Measurements from ENCODE around the gene MIER2.

MIER2 gene

DNA sequence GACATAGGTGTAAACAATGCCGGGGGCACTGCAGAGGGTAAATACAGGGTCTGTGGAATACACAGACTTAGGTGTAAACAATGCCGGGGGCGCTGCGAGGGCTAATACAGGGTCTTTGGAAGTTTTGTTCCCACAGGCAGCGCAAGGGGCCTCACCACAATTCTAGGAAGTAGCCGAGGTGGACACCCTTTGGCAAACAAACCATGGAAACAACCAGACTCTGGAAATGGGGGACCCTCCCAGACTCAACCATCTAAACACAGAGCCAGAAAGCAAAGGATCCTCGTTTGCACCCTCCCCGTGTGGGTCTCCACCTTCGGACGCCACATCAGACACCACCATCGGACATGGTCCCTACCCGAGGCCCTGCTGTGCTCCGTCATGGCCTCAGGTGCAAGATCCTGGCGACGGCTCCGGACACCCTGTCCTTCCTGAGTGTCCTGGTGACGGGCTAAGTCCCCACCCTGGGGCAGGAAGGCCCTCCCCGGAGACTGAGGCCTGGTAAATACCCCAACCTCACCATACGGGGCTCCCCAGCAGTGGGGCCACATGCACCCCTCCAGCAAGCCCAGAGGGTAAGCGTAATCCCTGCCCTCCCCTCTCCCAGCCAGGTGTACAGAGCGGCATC is 36.7 kb downstream of the MIER2 start:
- DNase-seq (ENCODE audit: low read depth) = no peak

DNA sequence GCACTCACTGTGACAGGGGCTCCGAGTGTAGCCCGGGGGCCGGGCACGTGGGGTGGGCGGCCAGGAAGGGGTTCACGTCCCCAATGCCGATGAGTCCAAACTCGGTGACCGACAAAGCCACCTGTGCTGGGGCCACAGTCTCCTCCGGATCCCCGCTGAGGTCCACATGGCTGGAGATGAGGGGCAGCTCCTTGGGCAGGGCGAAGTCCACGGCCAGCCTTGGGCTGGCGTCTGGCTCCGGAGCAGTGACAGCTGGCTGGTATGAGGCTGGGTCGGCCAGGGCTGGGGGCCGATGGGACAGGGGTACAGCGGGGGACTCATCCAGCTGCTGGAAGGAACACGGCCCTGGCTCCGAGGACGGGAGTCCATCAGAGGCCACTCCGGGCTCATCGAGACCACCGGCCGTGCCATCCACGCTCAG is 37.5 kb downstream of the MIER2 start:
- DNase-seq (ENCODE audit: low read depth) = no peak

DNA sequence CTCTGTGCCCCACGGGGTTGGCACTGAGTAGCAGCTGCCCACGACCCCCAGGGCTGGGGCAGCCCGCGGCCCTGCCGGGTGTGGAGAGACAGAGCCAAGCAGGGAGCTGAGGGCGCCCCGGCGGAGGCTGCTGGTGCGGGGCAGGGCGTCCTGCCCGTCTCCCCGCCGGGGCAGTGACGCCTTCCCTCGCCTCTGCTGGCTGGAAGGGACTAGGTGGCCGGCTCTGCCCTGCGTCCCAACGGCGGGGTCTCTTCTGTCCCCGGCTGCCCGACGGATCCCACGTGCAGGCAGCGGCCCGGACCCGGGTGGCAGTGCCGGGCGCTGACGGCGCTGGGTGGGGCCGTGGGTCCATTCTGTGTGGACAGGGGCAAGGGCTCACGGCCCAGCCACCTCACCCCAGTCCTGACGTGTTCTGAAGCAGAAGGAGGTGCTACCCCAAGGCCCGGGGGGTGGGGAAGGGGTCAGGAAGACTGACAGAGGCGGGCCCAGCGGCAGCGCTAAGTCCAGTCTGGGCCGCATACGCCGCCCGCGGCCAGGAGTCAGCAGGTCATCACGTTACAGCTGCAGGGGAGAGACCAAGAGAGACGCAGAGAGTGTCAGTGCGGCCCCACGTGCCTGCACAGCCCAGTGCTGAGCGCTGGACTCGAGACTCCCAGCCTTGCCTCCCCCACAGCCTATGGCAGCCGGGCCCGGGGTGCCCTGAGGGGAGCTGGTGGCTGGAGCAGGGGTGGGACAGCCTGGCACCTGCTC is 38.3 kb downstream of the MIER2 start:
- DNase-seq (ENCODE audit: low read depth) = no peak

DNA sequence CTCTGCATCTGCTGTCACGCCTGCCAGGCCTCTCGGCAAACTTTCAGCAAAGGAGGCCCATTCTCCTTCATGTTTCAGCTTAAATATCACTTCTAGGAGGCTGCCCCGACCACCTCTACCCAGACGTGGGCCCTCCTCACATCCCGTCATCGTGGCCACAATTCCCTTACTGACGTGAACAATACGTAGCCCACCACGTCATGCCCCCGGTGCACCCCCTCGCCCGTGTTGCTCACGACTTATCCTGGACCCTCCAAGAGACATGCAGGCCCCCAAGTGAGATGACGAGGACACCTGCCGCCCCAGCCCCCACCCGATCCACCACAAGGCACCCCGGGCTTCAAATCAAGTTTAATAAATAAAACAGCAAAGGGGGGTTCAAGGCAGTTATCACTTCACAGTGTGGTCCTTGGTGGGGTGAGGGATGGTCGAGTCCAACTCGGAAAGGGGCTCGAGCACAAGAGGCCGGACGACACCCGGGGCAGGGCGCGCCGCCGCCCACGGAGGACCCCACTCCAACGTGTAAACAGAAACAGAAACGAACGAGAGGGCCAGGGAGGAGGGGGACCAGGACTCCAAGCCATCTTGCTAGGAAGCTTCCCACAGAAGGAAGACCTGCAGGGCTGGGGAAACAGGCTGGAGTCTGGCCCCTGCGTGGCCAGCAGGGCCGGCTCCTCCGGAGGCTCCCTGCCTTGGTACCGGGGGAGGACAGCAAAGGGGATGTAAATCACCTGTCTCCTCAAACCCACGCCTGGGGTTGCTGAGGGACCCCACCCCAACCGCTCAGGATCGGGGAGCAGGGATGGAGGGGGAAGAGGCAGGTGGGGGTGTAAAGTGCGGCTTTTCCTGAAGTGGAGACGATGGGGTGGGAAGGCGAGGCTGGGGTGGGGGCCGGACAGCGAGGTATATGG is 39.1 kb downstream of the MIER2 start:
- no peak for DNase-seq (ENCODE audit: low read depth)

DNA sequence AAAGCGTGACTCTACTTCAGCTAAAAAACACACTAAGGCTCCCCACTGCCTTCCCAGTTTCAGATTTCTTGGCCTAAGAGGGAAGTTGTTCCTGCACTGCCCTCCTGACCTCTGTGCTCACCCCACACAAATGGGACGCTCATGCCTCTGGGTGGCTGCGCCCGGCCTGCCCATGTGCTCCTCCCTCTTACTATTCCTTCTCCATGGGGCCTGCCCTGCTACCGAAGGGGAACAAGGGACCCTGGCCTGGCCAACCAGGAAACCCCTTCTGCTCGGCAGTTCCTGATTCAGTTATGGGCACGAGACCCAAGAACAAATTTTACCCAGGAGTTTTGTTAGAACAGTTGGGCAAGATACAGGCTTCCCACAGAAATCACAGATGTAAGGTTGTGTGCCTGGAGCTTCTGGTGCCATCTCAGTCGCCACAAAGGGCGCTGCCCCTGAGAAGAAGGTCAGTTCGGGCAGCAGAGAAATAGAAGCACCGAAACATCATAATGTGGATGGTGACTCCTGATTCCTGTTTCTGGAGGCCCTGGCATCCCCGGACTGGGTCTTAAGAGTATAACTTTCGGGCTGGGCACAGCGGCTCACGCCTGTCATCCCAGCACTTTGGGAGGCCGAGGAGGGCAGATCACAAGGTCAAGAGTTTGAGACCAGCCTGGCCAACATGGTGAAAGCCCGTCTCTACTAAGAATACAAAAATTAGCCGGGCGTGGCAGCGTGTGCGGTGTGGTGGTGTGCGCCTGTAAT is 47.9 kb downstream of the MIER2 start:
- no peak for DNase-seq (ENCODE audit: low read depth)

DNA sequence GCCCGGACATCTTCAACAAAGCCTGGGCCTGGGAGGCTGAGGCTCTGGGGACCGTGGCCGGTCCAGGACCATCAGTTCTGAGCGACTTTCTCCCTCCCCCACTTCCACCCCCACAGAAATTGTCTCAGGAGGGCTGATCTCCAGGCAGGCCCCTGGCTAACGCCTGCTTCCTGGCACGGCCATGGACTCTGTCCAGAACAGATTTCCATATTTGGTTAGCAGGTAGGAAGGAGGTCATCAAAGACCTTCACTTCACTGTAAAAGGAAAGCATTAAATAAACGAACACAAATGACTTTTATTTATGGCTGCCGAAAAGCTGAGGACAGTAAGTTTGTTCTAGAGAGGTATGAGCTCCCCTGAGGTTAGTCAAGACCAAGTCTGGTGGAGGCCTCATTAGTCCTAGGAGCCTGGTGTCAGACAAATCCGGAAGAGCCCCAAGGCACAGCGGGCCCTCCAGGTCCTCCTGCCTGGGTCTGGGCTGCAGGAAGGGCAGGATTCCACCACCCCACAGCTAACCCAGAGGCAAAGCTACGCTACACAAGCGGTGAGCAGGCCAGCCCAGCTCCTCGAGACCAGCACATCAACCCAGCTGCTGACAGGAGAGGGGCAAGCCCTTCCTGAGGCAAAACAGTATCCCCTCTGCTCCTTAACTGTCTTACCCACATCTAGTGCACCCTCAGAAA is 48.8 kb downstream of the MIER2 start:
- no peak for DNase-seq (ENCODE audit: low read depth)

DNA sequence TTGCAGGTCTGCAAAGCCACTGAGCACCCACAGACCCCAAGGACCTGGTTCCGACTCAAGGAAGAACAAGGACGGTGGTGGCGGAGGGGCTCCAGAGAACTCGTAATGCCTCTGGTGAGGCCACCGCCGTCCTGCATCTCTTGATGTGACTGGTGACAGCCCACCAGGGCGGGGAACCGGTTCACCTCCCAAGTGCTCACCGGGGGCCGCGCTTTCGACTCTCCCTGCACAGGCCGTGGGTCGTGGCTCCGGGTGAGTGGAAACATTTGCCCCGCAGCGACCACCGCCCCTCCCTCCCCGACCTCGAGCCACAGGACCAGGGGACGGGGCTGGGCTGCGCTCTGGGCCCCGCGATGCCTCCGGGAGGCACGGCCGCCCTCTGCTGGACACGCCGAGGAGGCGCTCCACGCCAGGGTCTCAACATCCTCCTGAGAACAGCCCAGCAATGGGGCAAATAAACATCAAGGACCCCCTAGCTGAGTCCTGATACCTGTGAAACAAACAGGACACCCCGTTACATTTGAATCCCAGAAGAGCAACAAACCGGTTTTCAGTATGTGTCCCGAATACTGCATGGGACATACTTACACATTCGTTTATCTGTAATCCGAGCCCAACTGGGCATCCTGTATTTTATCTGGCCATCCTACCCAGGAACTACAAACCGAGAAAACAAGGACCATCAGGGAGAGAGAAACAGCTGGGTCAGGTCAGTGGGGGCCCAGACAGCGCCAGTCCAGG is 49.5 kb downstream of the MIER2 start:
- no peak for DNase-seq (ENCODE audit: low read depth)

DNA sequence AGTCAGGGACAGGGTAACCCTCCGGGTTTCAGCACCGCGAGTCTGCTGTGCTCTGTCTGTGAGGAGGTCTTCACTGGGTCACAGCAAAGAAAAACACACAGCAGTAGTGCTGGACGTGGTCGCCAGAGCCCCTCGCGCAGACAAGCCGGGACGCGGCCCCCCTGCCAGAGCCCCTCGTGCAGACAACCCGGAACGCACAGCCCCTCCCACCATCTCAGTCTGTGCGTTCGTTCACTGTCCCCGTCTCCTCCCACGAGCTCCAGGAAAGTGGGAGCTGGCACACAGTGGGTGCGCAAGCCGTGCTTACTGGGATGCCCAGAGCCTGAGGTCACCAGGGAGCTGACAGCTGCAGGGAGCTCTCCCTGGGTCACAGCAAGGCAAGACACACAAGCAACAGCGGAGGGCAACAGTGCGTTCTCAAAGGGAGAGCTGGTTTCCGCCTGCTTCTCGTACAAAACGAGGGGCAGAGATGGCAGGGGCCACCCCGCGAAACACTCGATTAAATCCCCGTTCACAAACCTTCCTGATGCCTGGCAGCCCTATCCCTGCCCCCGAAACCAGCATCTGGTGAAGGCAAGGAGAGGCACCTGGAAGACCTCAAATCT is 50.2 kb downstream of the MIER2 start:
- no peak for DNase-seq (ENCODE audit: low read depth)

DNA sequence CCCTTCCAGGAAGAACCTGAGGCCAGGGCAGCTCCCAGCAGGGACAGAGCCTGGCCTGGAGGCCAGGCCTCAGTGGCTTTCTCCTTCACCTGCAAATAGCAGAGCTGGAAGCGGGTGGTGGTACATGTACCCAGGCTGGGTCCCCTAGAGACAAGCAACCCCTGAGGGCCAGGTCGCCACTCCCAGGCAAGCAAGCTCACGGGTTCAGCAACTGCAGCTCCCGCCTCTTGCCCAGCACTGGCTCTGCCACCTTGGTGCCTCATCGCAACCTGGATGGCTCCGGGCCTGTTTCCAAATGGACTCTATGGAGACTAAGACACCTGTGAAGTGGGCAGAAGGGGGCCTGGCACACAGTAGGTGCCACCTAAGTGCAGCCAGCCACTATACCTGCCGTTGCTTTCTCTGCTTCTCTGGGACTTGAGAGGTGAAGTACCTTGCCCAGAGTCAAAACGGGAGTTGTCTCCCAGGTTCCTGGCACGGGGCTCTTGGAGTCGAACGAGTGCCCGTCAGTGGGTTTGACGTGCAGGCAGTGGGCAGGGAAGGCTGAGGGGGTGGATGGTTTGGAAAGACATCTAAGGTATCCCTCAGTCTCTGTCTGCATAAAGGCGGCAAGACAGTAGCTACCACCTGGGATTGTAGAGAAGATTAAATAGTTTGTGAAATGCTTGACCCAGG is 51.0 kb downstream of the MIER2 start:
- DNase-seq (ENCODE audit: low read depth) = no peak

DNA sequence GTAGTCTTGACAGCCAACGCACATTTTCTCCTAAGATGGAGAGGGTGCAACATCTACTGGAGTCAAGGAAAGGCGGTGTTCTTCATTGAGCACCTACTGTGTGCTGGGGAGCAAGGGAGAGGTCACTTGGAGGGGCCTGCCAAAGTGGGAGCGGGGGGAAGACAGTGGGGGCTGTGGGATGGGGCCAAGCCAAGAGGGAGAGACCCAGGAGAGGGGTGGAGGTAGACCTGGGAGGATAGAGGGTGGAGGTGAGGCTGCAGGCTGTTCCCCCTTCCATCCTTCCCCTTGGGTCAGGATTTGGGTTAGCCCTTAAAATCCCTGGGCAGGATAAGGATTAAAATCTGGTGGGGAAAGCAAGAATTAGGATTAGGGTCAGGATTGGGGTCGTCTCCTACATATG is 51.6 kb downstream of the MIER2 start:
- no peak for DNase-seq (ENCODE audit: low read depth)

DNA sequence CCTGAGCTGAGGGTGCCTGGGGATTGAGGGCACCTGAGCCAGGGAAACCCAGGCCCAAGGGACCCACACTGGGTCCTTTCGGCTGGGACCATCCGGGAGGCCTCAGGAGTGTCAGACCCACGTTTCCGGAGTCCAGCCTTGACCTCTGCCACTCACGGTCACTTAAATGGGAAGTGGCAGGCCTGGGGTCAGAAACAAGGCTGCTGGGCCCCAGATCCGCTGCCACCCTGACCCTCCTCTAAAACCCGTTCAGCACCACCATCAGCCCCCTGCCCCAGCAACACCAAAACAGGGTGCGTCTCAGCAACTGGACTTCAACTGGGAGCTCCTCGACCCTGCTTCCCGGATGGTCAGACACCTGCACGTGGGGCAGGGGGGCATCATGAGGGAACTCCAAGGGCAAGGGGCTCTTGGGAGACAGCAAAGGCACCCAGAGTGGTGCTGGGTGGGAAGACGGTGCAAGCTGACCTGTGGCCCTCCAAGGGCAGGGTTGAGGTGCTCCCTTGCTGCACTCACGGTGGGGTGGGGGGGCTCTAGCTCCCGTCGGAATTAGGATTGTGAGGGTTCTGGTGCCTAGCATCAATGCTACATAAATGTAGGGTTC is 52.2 kb downstream of the MIER2 start:
- no peak for DNase-seq (ENCODE audit: low read depth)

DNA sequence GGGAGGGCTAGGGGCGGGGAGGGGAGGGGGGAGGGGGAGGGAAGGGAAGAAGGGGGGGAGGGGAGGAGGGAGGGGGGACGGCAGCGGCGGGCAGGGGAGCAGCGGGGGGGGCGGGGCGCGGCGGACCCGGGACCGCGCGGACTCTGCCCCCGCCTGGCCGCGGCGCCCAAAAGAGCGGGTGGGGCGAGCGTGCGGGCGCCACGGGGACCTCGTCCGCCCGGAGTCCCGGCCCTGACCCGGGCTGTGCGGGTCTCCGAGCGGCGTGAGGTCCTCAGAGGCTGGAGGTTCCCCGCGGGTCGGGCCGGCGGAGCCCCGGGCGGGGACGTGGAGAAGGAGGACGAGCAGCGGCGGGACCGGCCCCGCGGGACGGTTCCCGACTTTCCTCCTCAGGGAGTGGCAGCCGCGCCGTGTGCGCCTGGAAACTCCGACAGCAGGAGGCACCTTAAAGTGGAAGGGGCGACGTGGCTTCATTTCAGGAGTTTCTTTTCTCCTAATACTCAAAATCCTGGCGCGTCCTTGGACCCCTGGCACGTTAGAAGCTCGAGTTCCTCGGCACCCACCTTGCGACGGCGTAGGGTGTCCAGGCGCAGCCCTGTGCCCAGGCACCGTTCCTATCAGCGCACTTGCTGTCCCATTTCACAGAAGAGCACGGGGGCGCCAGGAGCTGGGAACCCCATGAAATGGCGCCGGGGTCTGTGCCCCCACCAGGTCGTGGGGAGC is 52.9 kb downstream of the MIER2 start:
- no peak for DNase-seq (ENCODE audit: low read depth)

DNA sequence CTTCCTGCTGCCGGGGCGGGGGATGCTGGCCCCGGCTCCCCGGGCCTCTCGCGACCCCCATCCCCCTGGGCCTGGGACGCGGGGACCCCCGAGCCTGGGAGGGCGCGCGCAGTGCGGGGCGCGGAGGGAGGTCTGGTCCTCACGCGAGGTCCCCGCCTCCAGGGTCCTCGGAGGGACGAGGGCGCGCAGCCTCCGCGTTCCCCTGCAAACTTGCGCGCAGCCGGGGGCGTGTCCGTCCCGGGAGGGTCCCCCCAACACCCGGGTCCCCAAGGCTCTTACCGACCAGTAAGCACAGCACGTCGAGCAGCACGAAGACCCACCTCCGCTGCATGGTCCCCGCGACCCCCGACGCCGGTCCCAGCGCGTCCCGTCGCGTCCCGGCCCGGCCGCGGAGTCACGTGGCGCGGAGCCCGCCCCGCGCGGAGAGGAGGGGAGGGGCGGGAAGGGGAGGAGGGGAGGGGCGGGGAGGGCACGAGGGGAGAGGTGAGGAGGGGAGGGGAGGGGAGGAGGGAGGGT is 53.5 kb downstream of the MIER2 start, which contains the start of gene PLPP2:
TSS of gene PLPP2 (minus strand) at position 398 of the 516 bp plus-strand sequence. CDS start at position 331, 67 bp downstream.
- no peak for DNase-seq (ENCODE audit: low read depth)

DNA sequence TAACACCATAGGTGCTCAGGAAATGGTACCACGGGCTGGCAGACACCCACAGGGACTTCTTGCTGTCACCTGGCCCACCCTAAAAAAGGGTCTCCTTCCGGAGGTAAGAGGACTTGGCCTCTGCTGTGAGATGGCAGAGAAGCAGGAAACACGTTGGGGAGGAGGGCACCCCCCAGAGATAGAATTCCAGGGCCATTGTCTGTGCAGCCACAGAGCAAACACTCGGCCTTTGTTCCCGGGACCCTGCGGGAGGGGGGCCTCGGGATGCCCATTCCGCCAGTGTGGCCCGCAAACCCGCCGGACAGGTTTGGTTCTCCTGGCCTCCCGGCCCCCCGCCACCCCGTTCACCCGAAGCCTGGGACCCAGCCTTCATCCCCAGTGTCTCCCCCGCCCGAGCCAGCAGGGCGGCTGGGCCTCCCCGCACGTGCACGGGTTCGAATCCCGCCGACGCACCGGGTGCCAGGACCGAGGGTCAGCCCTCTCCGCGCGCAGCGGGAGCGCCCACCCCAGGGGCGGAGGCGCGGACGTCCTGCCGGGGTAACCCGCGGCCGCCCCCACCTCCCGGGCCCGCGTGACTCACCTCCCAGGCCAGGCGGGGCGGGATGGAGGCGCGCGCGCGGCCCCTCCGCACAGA is 54.1 kb downstream of the MIER2 start:
- no peak for DNase-seq (ENCODE audit: low read depth)

DNA sequence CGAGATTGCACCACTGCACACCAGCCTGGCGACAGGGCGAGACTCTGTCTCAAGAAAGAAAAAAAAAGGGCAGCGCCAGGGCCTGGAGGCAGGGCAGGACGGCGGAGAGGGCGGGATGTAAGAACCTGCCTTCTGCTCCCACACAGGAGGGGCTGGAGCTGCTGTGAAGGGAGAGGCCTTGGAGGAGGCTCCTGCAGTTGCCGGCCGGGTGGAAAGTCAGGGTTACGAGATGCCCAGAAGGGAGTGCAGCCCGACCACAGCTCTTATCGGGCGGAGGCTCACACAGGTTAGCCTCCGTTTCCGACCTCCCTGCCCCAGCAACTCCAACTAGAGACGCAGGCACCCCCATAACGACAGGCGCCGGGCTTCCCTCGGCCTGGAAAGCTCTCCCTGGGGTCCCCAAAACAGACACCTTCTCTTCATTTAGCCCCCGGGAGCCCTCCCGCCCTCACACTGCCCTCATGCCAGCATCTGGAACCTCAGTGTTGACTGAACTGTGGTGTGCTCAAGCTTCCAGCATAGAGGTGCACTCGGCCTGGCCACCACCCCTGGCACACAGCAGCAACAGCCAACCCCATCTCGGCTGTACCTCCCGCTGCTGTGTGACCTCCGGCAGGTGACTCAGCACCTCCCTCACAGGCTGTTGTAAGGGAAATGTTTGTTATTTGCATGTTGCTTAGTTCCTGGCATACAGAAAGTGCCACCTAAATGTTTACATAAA is 54.8 kb downstream of the MIER2 start:
- peak; percentile 15 for DNase-seq (ENCODE audit: low read depth)

DNA sequence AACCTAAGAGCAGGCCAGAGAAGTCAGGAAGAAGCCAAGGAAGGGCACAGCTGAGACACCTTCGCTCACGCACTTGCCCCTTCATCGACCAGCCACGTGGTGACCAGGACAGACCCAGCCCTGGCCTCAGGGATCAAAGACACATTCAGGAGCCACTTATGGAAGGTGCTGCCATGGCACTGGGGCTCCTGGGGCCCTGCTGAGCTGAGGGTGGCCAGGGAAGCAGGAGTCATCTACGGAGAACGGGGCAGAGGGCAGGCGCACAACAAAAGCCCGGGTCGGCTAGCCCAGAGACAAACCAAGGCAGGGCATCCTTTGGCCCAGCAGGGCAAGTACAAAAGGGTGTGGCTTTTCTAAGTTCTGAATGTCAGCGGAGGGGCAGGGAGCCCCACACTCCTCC is 55.7 kb downstream of the MIER2 start:
- no peak for DNase-seq (ENCODE audit: low read depth)

DNA sequence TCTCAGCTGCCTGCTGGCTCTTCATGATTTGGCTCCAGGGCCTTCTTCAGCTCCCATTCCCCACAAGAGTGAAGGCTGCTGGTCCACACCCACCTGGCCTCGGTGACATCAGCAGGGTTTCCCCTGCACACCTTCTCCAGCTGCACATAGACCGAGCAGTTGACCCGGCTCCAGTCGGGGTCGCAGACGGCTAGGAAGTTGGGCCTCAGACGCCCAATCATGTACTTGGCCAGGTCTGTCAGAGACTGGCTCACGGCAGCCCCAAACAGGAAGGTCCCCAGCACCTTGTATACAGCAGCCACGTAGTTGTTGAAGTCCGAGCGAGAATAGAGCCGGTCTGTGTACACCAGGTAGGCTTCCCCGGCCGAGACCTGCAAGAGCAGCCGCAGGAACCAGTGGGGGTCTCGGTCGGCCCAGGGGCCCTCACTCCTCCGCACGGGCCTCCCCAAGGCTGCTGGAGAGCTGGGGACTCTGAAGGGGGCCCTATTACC is 57.2 kb downstream of the MIER2 start:
- no peak for DNase-seq (ENCODE audit: low read depth)

Data from T follicular helper cell (primary cell).